ENCODE results near the gene ZC3H10. TPM values are rescaled to one million over a fixed set of nuclear protein-coding genes. Genes with fewer than 3 reads are reported as not detected.
"Not testable (repeated sequence)": the region's sequence is repeated elsewhere in the genome, so short reads cannot be mapped to it uniquely, and the experiment has no call there.

ZC3H10 gene
- total RNA-seq, 4 donors from 2014 or later = 3.7 to 10.1 (median 4.5) TPM

GRCh38 chr12:56155256-56155845, 37.3 kb downstream of the ZC3H10 start:
- in situ Hi-C loops (cut with MboI; ENCODE audit: low pct_ligation_motif_present in 1 of 4, low pct_unique_long_range_greater_than_20kb in 1 of 4, low sequenced_read_pairs in 3 of 4) = no loop called here

GRCh38 chr12:56156464-56157200, 38.6 kb downstream of the ZC3H10 start:
- Histone ChIP-seq H3K27ac (peak overlapping the region; percentile 94 to 100 (median 98)), H3K4me1 (peaks cover 17 to 51% (median 43%) of the 10 kb centered on the region in 4 donors), H3K36me3 (peaks cover 0 to 20% (median 9%) of the 10 kb centered on the region in 4 donors), H3K4me3 (peak overlapping the region in 3 of 4 donors; percentile 77 to 94 (median 82))
- H3K27me3 ChIP-seq; intact Hi-C loops (cut with DNase I; ENCODE audit: low total_unique reads); in situ Hi-C loops (cut with MboI; ENCODE audit: low pct_ligation_motif_present in 1 of 4, low pct_unique_long_range_greater_than_20kb in 1 of 4, low sequenced_read_pairs in 3 of 4); DNase-seq; H3K9me3 ChIP-seq: not testable (repeated sequence)
- WGBS, 2 donors (ENCODE audit: low coverage in 1 of 2) = 88 to 96% methylated on average over 5 to 21 of the region's 21 CpGs

More at GRCh38 chr12:56155256-56155845, 37.3 kb downstream of the ZC3H10 start:
- Histone ChIP-seq H3K36me3 (peaks cover 0 to 9% (median 6%) of the 10 kb centered on the region in 4 donors), H3K9me3 (no peaks in the 10 kb centered on the region), H3K4me3 (no peak overlapping the region), H3K4me1 (peaks cover 18 to 51% (median 39%) of the 10 kb centered on the region in 4 donors), H3K27me3 (no peaks in the 10 kb centered on the region), H3K27ac (no peak overlapping the region)
- DNase-seq = no peak
- 86 to 93% methylated on average over 4 to 11 of the region's 11 CpGs for WGBS, 2 donors (ENCODE audit: low coverage in 1 of 2)
- intact Hi-C loops (cut with DNase I; ENCODE audit: low total_unique reads) = no loop called here
- TF ChIP-seq POLR2A (IDR thresholded peaks at IDR 0.05) (no peak), CTCF (IDR thresholded peaks at IDR 0.05) (no peak), POLR2AphosphoS5 (IDR thresholded peaks at IDR 0.05) (no peak), EP300 (IDR thresholded peaks at IDR 0.05; ENCODE audit: low read depth) (no peak)

DNA sequence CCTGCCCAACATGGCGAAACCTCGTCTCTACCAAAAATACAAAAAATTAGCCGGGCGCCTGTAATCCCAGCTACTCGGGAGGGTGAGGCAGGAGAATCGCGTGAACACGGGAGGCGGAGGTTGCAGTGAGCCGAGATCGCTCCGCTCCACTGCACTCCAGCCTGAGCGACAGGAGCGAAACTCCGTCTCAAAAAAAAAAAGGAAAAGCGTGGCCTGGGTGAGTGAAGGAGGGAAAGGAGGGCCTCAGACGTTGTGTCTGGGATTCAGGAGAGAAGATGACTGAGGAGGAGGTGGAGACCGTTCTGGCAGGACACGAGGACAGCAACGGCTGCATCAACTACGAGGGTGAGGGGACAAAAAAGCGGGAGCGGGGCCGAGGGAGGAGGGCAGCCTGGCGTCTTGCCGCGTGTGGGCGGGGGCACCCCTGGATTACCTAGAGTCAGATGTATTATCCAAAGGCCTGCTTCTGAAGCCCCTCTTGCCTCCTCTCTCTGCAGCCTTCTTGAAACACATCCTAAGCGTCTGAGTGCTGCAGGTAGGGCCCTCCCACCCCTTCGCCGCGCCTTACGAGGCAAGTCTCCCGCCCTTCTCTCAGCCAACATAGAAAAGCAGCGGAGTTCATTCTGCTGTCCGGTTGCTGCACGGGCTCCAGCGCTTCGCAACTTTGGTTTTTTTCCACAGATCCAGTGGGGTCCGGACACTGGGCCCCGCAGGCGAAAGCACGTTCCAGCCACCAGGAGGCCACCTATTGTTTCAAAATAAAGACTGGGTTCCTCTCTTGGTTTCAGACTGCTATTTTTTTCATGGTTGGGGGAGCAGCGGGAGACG, 39.3 kb downstream of the ZC3H10 start:
- H3K9me3 ChIP-seq = no peaks in the 10 kb centered on the region
- H3K27ac ChIP-seq = peak overlapping the region; percentile 94 to 100 (median 98)
- in situ Hi-C loops (cut with MboI; ENCODE audit: low pct_ligation_motif_present in 1 of 4, low pct_unique_long_range_greater_than_20kb in 1 of 4, low sequenced_read_pairs in 3 of 4) = no loop called here
- peak; percentile 81 for DNase-seq
- peaks cover 0 to 28% (median 10%) of the 10 kb centered on the region in 4 donors for H3K36me3 ChIP-seq
- H3K4me3 ChIP-seq = peak overlapping the region; percentile 19 to 94 (median 80)
- H3K27me3 ChIP-seq = no peaks in the 10 kb centered on the region
- intact Hi-C loops (cut with DNase I; ENCODE audit: low total_unique reads) = loop anchor here (2.0 kb wide), 1 partner anchor 31 kb away; no protein-coding TSS in a partner anchor
- TF ChIP-seq POLR2AphosphoS5 (IDR thresholded peaks at IDR 0.05) = peak; percentile 59 to 80 (median 63)
- TF ChIP-seq POLR2A (IDR thresholded peaks at IDR 0.05) = peak; percentile 3
- no peak for TF ChIP-seq EP300 (IDR thresholded peaks at IDR 0.05; ENCODE audit: low read depth)
- peak; percentile 57 to 88 (median 62) for TF ChIP-seq CTCF (IDR thresholded peaks at IDR 0.05)
- peaks cover 15 to 50% (median 43%) of the 10 kb centered on the region in 4 donors for H3K4me1 ChIP-seq
- 0 to 2% methylated on average over 9 to 45 of the region's 45 CpGs for WGBS, 2 donors (ENCODE audit: low coverage in 1 of 2)

DNA sequence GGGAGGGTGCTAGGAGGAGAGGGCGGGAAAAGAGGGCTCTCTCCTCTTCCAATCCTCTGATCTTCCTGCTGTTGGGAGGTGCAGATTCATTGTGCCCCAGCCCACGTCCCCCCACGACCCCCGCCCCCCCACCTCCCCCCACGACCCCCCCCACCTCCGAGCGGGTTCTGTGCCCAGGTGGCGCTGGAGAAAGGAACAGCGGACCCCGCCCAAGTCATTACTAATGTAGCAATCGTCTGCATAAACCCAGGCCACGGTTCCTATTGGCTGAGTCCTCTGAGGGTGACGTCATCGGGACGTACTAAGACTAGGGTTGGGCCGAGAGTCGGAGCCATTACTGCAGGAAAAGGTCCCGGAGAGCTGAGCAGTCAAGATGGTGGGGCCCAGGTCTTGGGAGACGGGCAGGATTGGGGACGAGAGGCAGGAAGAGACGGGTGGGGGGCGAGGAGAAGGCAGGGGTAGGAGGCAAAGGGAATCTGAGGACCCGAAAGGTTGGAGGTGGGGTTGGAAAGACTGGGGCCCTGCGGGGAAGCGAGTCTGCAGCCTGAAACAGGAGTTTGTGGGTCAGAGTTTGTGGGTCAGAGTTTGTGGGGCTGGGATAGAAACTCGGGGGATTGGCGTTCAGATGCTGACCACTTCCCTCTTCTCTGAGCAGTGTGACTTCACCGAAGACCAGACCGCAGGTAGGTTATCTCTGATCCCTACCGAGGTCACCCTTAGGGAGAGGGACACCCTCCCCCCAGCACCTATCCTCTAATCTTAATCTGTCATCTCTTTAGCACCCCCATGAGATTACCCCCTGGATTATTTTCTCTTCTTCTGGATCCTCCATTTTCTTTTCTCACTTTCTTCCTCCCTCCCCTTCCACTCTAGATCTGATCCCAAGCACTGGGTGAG, 40.2 kb downstream of the ZC3H10 start, which contains the start of gene MYL6:
Gene MYL6 (plus strand): TSS at position 331 of the 897 bp plus-strand sequence. CDS start 43 bp downstream, at position 374.
- peaks cover 0 to 32% (median 11%) of the 10 kb centered on the region in 4 donors for H3K36me3 ChIP-seq
- TF ChIP-seq EP300 (IDR thresholded peaks at IDR 0.05; ENCODE audit: low read depth) = no peak
- peak; percentile 100 for TF ChIP-seq POLR2A (IDR thresholded peaks at IDR 0.05)
- no peak for TF ChIP-seq CTCF (IDR thresholded peaks at IDR 0.05)
- TF ChIP-seq POLR2AphosphoS5 (IDR thresholded peaks at IDR 0.05) = peak; percentile 100
- no peaks in the 10 kb centered on the region for H3K9me3 ChIP-seq
- H3K4me3 ChIP-seq = peak within 1 kb of the TSS; percentile 77 to 94 (median 84)
- intact Hi-C loops (cut with DNase I; ENCODE audit: low total_unique reads) = loop anchor here (2.0 kb wide), 1 partner anchor 31 kb away; no protein-coding TSS in a partner anchor
- no peaks in the 10 kb centered on the region for H3K27me3 ChIP-seq
- H3K4me1 ChIP-seq = peaks cover 9 to 47% (median 38%) of the 10 kb centered on the region in 4 donors
- peak; percentile 97 for DNase-seq
- H3K27ac ChIP-seq = peak within 1 kb of the TSS; percentile 94 to 100 (median 98)
- in situ Hi-C loops (cut with MboI; ENCODE audit: low pct_ligation_motif_present in 1 of 4, low pct_unique_long_range_greater_than_20kb in 1 of 4, low sequenced_read_pairs in 3 of 4) = no loop called here
- 0 to 2% methylated on average over 1 to 25 of the region's 30 CpGs for WGBS, 2 donors (ENCODE audit: low coverage in 1 of 2)

Data from transverse colon (tissue), 4 donors.